ENCODE results near the gene RBMS3.

RBMS3 gene

DNA sequence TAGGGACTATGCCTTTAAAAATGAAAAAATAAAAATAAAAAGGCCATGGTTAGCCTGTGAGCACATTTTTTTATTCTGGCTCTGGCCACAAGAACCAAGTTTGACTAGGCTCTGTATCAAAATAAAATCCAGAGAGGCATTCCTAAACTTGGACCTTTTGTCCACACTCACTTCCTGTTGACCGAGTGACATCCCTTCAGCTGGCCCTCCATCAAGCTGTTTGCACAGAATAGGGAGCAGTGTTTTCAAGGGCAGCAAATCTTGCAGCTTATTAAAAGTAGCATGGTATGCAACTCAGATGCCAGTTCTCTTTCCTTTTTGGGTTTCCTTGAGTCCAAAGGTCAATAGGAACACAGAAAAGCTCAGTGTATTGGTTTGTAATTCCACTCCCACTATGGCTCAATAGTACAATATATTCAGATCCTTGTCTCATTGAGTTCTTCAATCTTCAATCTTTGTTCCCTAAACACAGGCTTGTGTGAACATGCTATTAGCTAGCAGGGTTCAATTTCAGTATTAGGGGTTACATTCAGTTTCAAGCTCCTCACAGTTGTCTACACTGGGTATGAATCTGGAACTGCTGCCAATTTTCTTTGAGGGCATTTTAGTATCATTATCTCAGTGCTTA is 244.5 kb downstream of the RBMS3 start:
- DNase-seq (ENCODE audit: low read depth in 2 of 2): no peak

DNA sequence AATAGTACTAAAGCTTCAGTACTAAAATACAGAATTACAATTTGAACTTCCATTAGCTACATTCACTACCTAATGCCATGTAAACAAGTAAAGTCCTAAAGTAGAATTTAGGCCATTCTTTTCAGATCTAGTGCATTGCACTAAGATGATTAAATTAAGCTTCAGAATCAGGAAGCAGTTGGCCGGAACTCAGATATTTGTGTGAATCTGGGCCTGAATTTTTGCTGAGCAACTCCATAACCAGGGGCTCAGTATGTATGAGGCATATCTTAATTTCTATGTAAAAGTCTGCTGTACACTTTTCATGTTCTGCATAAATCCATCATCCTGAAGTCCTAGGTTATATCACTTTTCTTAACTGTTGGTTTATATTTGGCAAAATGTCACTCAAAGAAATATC is 246.4 kb downstream of the RBMS3 start:
- no peak for DNase-seq (ENCODE audit: low read depth in 2 of 2)

DNA sequence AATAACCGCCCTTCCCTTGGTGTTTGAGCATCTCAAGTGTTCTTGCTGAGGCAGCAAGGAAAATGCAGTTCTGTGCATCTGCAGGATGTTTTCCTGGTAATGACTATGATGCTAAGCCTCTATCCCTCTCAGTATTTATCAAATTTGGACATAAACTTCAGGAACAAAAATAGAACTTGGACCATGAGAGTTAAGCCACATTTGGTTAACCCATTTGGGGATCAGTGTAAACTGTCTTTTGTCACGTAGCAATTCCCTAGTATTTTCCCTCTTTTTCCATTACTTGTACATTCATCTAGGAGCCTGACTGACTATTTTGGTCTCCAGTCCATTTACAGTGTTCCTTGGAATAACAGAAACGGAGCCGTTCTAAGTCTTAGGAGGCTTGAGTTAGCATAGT is 250.8 kb downstream of the RBMS3 start:
- DNase-seq (ENCODE audit: low read depth in 2 of 2): no peak

DNA sequence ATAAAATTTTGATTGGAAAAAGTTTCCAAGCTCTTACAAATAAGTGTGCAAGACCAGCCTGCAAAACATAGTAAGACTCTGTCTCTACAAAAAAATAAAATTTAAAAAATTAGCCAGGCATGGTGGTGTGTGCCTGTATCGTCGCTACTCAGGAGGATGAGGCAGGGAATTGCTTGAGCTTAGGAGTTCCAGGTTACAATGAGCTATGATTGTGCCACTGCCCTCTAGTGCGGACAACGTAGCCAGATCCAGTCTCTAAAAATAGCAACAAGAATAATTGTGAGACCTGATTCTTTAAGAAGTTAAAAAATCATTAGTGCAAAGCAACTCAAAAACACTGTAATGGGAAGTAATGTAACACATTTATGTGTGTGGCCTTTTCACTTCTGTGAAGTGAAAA is 251.6 kb downstream of the RBMS3 start:
- DNase-seq (ENCODE audit: low read depth in 2 of 2): no peak

DNA sequence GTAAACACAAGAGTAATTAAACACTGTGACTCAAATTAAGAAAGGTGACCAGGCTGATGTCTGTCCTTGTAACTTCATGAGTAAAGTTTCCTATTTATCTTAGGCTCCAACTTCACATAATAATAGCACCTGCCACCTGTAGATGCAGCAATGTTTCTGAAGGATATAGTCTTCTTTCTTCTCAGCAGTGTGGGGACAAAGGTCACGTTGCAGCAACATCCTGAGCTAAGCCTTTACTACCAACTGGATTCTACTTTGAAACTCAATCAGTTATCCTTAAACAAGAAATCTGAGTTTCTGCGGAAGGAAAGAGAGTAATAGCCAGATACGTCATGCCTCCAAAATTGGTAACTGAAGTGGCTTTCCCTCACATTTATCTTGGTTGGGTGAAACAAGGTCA is 253.1 kb downstream of the RBMS3 start:
- DNase-seq (ENCODE audit: low read depth in 2 of 2): no peak

DNA sequence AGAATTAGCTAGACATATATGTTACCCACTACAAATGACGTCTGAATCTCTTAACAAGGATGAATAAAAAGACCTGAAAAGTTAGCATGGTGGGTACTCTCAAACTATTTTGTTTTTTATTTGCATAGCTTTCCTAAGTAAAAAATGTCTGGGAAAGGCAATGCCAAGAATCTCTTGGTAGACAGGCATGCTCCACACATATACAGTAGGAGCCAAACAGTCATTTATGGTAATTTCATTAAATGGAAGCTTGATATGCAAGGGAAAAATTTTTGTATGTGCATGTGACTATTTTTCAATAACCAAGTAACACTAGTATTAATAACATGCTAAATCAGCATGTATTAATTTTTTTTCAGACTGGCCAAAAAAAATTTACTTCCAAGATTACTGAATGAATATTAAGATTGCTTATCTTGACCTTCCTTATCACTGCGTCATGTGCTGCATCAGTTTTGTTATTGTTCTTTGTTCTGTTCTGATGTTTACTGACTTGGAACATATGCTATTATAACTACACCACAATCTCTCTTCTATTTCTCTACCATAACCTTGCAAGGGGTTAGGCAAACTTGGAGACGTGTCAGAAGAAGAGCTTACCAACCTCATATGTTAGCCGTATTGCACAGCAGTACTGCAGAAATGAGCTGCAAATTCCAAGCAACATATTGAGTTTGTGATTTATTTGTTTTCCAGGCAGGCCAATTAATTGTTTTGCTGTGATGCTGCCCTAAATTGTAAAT is 255.3 kb downstream of the RBMS3 start:
- no peak for DNase-seq (ENCODE audit: low read depth in 2 of 2)

DNA sequence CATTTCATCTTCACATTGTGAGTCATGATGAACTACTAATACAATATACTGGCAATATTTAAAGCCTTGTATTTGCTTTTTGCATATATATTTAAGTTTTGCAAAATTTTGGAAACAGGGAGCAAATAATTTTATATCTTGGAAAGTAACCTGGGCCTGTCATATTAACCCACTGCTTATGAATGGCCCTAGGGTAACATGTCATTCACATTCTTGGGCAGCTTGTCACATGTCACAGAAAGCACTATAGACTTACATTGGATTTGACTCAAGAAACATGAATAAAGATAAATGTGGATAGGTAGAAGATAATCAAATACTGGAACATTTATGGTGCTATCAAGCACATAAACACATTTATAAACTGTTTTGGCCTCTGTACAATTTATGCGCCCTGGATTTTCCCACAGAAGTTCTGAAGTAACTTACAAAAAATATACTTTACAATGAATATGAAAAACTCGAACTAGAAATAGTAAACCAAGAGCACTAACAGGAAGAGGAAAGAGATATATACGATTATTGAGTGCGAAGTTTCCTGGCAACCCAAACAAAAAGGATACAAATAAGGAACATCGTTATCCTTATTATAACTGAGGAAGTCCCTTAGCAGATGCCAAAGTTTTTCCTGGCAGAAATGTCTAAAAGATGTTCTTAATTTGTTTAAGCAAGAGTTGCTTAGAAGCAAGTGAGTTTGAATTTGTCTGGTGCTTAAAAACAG is 257.2 kb downstream of the RBMS3 start:
- no peak for DNase-seq (ENCODE audit: low read depth in 2 of 2)

DNA sequence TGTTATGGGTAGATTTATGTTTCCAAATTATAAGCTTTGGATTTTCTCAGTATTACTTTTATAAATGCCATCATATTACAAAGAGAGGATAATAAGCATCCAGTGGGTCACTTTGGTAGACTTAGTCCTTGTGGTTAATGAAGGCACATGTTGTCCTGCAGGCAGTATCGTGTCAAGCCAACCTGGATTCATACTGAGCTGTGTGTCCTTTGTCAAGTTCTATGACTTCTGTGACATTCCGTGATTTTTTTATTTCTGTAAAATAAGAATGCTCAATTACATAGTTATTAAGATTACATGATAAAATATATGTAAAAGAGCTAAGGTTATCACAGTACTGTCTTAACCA is 257.7 kb downstream of the RBMS3 start:
- DNase-seq (ENCODE audit: low read depth in 2 of 2): no peak

DNA sequence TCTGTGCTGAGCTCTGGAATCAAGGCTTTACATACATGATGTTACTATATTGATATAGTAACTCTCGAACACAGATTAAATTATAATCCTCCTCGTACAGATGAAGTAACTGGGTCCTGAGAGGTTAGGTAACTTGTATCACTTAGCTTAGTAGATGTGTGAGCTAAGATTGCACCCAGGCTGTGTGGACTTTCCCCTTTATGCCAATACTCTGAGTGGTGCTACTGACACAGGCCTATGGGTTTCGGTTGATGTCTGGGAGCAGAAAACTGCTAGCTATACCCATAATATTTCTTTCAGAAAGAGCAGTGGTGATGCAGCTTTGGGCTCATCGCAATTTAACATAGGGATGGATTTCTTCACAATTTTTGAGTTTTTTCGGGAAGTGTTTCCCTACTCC is 259.7 kb downstream of the RBMS3 start:
- DNase-seq (ENCODE audit: low read depth in 2 of 2): no peak

DNA sequence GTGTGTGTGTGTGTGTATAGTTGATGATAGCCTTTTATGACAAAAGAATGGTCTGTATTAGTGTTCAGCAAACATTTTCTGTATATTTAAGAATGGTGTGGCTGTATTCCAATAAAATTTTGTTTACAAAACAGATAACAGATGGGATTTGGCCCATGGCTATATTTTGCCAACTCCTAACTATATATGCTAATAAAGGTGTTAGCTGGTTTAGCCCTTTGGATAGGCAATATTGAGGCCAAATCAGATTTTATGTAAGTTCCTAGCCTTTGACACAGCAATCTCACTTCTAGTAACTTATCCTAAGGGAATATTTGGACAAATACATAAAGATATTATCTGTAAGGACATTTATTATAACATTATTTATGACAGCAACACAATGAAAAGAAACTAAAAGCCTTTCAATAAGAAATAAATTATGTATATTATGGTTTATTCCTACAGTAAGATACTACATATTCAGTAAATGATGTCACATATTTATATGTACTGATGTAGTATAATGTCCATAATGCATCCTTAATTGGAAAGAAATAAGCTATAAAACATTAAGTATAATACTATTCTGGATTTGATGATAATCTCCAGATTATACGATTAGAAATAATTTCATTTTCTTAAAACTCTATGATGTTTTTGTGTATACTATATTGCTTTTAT is 264.0 kb downstream of the RBMS3 start:
- no peak for DNase-seq (ENCODE audit: low read depth in 2 of 2)

DNA sequence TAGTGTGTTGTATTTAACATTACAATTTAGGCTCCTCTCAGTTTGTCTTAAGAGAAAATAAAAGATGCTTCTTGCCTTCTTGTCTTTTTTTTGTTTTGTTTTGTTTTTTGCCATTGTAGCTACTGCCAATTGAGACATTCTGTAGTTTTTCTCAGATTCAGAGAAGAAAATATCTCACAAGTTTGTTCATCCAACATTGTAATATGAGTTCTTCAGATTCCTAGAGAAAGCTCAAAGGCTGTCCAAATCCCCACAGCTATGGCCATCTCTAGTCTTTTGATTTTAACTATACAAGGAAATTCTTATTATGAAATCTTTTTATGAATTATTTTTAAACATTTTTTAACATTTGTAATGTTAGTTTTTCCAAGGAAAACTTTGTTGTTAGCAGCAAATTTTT is 264.7 kb downstream of the RBMS3 start:
- no peak for DNase-seq (ENCODE audit: low read depth in 2 of 2)

DNA sequence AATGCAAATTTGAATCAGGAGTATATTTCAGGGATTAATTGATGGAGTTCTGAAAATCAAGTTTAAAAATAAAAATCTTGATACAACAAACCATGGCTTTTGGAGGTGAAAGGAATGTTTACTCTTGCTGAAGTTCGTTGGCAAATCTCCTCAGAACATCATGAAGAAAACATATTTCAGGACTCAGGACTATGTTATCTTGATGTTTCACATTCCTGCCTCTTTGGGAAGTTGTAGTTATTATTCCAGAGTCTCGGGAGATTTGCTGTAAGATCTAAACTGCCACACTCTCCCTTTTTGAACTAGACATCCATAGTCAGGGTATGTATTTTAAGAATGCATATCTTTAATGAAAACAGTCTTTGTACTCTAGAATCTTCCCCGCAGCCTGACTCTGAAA is 271.2 kb downstream of the RBMS3 start:
- DNase-seq (ENCODE audit: low read depth in 2 of 2): no peak

DNA sequence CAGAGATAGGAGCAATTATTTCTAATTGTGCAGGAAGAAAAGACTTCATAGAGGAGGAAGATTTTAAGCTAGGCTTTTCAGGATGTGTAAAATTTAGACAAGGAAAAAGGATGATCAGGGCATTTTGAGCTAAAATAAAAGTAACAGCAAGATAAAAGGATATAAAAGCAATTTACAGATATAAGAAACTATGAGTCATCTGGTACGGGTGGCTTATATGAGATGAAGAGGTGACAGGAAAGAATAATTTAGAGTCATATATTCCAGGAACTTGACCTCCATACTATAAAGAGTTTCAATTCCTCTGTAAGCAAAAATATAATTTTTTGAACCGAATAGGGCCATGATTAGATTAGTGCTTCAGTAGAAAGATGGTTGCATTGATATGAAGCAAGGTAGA is 273.7 kb downstream of the RBMS3 start:
- no peak for DNase-seq (ENCODE audit: low read depth in 2 of 2)

DNA sequence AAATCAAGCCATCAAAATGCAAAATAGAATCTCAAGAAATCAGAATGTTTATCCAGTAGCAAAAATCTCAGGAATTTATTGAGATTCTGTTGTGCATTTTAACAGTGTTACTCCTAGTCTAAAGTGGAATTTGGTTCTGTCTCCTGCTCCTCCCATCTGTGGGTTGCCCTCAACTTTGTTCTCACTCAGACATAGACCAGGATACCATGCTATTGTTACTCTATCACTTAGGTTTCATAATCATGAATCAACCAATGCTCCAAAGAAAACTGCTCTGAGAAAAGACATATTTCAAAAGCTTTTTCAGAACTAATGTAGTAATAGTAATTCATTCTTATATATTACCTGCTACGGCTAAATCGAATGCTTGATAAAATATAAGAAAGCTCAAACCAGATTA is 274.7 kb downstream of the RBMS3 start:
- no peak for DNase-seq (ENCODE audit: low read depth in 2 of 2)

DNA sequence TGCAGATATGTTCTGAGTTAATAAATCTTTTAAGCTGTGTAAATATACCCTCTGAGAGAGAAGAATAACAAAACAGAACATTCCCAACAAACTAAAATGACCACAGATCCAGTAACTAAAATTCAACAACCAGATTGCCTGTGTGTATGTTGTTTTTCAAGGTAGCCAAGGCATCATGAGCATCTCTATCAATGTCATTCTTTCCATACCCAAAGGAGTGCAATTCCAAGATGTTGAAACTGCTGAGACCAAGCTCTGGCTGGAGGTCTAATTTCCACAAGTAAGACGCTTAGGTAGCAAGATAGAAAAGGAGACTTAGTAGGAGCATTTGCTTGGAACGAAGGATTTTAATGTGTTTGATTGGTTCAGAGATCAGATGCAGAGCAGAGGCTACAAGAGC is 276.3 kb downstream of the RBMS3 start:
- no peak for DNase-seq (ENCODE audit: low read depth in 2 of 2)

DNA sequence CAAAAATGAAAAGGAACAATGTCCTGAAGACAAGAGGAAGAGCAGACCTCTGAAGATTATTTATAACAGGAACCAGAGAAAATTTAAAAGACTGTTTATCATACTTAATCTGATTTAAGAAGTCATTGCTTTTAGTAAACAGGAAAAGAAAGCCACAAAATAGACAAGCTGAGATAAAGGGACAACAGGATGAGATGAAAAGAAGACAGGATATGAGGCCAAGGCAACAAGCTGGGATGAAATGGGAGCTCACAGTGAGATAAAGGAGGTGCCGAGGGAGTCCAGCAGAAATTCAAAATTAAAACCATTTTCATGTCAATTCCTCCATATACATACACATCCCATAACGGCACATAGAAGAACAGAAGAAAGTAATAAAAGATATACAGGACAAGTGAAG is 277.0 kb downstream of the RBMS3 start:
- no peak for DNase-seq (ENCODE audit: low read depth in 2 of 2)

DNA sequence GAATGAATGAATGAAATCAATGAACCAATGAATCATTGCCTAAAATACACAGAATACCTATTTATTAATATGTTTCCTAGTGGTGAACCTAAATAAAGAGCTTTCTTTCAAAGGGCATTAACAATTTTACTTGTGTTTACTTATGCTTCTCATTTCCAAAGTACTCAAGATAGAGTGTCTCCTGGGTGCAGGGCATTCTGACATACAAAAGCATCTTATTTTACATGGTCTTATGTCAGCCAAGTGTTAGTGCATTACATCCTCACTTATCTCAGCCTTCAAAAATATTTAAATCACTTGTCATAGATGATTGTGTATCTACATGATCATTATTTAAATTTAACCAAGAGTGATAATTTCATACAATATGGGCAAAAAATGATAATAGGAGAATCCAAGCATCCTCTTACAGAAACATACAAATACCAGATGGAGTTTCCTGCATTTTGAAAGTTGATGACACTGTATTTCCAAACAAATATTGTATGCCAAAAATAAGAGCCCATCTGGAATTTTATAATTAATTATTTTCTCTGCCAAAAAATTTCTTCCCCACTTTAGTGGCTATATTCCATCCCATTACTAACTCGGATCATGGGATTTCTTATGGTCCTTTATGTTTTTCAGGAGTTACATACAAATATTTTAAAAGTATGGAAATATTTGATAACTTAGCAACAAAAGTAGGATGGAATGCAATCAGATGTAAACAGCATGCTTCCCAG is 279.0 kb downstream of the RBMS3 start:
- DNase-seq (ENCODE audit: low read depth in 2 of 2): no peak

DNA sequence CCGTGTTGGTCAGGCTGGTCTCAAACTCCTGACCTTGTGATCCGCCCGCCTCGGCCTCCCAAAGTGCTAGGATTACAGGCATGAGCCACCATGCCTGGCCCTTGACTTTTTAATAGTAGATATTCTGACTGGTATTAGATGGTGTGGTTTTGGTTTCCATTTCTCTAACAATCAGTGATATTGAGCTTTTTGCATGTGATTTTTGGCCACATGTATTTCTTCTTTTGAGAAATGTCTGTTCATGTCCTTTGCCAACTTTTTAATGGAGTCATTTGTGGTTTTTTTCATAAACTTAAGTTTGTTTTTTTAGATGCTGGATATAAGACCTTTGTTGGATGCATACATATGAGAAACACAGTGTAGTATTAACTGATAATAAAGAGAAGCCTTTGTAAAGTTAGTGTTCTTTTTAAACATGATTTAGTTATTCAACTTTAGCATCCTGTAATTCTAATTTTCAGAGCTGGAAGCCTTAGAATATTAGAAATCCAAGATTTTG is 280.8 kb downstream of the RBMS3 start:
- no peak for DNase-seq (ENCODE audit: low read depth in 2 of 2)

DNA sequence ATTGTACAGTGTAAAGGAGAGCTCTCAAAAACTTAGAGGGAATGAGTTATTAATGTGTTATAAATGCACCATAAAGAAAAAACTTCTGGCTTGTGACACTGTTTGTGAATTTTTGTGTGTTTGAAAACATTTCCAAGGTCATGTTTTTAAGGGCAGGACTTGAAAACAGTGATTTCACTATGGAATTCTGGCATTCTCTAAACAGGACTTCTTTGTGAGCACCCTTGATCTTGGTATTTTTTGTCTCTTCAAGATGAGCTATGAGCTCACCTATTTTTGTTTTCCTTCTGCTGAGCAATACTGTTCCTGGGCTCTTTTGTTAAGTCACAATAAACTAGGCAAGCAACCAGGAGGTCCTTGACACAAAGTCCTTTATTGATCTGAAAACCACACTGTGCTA is 284.4 kb downstream of the RBMS3 start:
- no peak for DNase-seq (ENCODE audit: low read depth in 2 of 2)

DNA sequence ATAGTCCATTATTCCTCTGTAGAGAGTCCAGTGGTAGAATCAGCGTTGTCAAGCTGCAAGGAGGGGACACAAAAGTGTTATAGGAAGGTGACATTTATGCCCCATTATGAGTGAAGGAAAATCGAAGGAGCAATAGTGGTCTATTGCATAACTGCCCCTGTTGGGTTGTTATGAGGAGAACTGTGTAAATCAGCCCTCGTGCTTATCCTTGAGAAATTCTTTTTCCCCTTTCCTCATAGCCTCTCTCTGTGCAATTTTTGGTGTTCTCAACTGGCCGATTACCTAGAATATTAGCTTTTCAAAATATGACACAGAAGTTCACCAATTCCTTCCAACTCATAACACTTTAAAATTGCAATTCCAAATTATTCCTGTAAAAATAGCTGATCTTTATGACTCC is 286.6 kb downstream of the RBMS3 start:
- no peak for DNase-seq (ENCODE audit: low read depth in 2 of 2)

DNA sequence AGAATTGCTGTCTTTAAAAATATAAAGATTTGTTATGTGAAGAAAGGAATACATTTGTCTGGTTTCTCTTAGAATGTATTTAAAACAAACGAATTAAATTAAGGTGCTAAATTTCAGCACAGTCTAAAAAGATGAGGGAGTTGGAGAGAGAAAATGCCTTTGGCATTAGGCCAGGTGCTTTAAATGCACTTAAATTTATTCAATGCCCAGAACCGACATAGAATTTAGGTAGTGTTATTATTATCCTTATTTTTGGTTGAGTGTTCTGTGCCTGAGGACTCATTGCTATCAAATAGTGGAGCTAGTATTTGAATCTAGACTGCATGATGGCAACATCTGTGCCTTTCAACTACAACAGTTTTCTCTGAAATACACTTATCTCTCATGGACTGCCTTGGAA is 287.5 kb downstream of the RBMS3 start:
- DNase-seq (ENCODE audit: low read depth in 2 of 2): no peak

DNA sequence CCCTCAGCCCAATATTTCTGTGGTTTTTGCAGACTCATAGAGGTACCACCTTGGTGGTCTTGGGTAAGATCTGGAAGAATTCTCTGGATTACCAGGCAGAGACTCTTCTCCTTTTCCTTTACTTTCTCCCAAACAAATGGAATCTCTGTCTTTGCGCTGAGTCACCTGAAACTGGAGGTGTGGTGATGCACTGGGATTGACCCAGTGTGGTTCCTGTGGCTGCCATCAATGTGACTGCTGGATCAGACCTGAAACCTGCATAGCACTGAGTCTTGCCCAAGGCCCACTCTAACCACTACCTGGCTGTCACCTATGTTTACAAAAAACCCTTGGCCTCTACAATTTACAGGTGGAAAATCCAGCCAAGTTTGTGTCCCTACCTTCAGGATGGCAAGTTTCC is 295.3 kb downstream of the RBMS3 start:
- DNase-seq (ENCODE audit: low read depth in 2 of 2): no peak
